ENCODE data around the gene PTGER3.

GRCh38 chr1:71053758-71054157, 6.1 kb upstream of the PTGER3 start:
- TF ChIP-seq FOXM1 (IDR thresholded peaks at IDR 0.05; ENCODE audit: borderline replicate concordance) (no peak), BHLHE40 (IDR thresholded peaks at IDR 0.05; ENCODE audit: borderline replicate concordance) (no peak)
